Cortex of kidney (tissue), 1 donor: Measurements from ENCODE around the gene RFPL3.
"Not testable (repeated sequence)": the region's sequence is repeated elsewhere in the genome, so short reads cannot be mapped to it uniquely, and the experiment has no call there.

Experiments
- DNase-seq: peaks from one replicate; lab custom pipeline; 2025; lab: John Stamatoyannopoulos, UW

RFPL3 gene

DNA sequence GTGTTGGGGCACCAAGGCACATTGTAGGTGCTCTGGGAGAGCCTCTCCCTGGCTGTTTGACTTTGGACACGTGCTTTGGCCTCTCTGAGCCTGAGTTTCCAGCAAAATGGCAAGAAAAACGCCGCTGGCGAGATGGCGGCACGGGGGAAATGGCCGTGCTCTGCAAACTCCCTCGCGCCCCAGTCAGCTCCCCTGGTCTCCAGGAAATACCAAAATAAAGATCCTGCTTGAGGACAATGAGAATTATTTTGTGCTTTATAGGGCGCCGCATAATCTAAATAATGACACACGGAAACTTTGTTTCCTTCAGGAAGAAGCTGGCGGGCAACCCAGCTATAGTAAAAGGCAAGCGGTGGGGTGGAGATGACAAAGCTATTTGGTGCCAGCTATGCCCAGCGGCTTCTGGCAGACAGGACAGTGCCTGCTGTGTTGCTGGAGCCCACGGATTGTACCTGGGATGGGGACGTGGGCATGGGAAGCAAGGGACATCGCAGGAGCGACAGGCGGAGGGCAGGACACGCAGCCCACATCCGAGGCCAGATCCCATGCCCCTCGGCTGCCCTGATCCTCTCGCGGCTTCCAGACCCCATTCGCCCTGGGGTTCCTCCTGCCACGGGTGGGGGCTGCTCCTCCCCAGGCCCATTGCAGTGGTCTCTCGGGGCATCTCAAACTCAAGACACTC is 26.3 kb upstream of the RFPL3 start:
- DNase-seq: no peak

DNA sequence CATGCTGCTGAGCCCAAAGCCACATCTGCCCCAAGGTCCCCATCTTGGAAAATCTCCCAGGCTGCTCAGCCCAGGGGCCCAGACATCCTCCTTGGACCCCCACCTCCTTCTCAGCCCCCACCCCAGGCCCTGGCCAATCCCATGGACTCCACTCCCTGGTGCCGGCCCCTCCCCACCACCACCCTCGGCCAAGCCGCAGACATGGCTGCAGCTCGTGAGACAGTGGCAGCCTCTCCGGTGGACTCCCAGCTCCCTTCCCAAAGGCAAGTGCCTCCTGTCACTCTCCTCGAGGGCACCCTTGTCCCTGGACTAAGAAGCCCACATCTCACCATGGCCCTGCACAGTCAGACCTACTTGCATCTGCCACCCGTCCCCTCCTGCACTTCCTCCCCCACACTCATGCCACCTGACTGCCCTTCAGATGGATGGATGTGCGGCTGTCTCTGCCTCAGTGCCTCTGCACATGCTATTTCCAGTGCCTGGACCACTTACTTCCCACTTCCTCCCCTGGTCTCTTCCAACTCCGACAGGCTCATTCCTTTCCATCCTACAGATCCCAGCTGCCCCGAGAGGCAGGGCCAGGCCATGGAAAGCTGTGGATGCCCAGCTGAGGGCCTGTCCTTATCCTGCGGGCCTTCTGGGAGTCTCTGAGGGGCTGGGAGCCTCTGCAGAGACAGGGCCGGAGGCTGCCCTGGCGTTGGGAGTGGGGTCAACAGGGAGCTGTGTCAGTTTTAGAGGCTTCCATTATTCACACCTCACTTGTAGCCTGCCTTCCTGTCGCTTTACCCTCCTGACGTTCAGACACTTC is 25.5 kb upstream of the RFPL3 start:
- DNase-seq: no peak

DNA sequence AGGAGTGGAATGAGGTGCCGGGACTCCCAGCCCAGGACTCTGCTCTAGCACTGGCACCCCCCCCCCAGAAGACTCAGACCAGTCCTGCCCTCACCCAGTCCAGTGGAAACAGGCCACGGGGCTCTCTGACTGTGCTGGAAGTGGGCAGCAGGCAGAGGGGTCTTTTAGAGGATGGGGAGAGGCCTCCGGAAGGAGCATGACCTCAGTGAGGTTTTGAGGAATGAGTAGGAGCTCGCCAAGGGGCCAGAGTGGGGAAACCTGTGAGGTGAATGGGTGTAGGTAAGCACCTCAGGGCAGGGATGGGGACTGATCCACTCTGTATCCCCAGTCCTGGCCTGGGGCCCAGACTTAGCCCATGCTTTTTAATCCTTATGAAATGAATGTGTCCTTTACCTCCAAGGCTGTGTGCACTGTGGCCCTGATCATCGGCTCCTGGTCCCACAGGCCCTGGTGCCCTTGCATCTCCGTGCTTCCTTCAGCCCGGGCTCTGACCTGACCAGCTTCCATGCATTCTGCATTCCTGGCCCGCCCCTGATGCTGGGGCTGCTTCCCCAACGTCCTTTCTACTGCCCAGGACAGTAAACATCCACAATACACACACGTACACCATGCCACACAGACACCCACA is 24.4 kb upstream of the RFPL3 start:
- DNase-seq: no peak

GRCh38 chr22:32333769-32334659 is 23.7 kb upstream of the RFPL3 start:
- DNase-seq: no peak

DNA sequence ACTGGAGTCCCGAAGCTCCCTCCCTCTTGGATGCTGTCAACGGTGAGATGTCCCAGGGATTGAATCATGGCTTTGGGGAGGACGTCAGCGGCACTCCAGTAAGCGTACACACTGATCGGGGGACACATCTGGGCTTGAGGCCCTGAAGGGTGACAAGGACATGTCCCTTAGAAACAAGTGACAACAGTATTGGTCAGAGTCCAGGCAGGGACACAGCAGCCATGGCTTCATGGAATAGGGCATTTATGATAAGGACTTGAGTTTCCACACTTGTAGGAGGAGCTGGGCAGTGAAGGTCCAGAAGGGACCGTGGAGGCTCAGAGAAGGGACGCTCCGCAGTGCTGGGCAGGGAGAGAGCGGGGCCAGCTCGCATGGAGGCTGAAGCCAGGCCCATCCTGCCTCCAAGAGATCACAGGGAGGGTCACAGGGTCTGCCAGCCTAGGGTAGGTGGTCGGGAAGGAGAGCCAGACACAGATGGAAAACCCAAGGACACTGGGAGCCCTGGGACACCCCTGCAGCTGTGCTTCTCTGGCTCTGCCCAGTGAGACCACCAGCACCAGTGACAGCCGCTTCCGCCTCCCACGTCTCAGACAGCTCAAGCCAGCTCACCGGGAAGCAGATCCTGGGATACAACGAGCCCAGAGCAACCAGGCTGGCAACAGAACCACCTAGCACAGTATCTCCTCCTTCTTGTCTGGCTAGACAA is 22.9 kb upstream of the RFPL3 start:
- no peak for DNase-seq

DNA sequence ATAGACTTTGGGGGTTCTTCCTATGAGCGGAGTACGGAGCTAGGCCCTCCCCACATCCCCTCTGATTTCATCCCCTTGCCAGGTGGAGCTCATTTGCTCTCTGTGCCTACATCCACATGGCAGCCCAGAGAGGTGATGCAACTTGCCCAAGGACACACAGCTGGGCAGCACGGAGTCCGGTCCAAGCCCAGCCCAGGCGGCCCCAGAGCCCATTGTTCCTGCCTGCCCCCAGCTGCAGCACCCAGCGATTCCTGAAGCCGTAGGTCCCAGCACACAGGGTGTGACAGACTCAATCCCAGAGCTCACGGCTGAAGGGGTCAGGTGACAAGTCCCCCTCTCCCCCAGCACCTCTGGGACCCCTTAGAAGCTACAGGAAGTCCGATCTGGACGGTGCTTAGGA is 22.2 kb upstream of the RFPL3 start:
- no peak for DNase-seq

GRCh38 chr22:32336121-32336603 is 21.5 kb upstream of the RFPL3 start:
- no peak for DNase-seq

DNA sequence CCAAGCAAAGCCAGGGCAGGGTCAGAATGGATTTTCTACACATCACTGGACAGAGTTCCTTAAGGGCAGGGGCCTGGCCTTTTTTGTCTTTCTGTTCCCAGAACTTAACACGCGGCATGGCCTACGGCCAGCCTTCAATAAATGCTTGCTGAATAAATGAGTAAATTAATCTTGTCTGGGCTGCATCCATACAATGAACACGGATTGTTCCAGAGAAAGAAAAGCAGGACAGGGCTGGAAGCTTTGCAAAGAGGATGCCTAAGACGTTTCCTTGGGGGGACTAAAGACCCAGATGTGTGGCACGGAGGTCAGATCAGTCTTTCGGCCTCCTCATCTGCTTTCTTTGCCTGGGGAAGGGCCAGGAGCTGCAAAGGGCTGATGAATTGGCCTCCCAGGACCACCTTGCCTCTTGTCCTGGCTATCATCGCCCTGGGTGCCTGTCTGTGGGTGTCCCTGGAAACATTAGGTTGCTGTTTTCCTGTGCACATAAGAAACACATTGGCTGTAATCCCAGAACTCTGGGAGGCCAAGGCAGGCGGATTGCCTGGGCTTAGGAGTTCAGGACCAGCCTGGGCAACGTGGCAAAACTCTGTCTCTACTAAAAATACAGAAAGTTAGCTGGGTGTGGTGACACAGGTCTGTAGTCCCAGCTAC is 20.8 kb upstream of the RFPL3 start:
- no peak for DNase-seq

DNA sequence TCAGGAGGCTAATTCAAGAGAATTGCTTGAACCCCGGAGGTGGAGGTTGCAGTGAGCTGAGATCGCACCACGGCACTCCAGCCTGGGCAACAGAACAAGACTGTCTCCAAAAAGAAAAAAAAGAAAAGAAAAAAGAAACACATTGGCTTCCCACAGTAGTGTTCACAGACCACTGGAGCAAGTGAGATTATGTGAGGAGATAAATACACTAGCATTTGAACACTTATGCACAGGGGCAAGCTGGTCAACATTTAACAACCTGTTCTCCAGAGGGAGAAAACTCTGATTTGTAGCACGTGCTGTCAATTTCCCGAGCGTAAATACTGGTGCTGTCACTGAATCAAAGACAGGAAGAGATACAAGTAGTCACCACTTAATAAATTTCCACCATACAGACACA is 20.2 kb upstream of the RFPL3 start:
- not testable (repeated sequence) for DNase-seq

DNA sequence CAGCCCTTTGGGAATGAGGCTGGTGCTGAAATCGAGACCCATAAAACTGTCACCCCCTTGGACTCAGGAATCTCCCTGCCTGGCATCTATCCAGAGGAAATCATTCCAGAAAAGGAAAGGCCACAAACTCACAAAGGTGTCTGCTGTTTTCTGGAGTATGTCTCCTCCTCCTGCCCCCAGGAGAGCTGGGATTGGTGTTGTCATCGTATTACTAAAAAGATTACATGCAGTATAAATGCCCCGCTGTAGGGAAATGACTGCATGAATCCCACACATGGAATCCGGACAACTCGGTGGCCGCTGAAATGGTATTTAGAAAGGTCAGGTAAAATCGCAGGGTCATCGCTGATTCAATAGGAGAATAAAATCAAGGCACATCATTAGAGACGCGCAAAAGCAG is 18.9 kb upstream of the RFPL3 start:
- no peak for DNase-seq

DNA sequence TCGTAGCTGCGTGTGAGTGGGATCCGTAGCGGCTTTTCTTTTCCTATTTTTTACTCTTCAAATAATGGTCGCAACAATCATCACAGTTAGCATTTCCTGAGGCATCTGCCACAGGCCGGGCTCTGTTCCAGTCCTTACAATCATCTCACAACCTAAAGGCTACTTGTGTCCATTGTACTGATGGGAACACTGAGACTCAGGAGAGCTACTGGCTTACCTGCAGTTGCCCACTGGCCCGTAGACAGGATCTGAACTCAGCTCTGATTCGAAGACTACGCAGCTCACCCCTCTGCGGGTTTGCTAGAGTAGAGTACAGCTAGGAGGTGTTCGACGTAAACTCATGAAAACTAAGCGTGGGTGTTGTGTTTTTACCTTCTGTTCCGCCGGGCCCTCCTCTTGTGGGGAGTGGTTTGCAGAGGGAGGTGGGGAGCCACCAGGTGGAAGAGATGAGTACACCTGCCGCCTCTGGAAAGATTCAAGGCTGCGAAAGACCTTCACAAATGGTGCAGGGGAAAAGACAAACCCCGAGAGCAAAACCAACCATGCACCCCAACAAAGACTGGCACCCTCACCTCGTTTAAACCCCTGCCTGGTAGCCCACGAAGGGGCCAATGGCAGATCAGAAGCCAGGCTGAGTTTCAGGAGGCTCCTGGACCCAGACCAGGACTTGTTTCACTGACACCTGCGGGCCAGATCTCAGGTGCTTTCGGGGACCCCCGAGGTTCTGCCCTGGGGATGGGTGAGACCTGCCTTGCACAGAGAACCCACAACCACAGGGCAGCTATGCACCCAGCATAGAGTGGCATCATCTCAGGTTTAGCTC is 18.3 kb upstream of the RFPL3 start:
- DNase-seq: no peak

DNA sequence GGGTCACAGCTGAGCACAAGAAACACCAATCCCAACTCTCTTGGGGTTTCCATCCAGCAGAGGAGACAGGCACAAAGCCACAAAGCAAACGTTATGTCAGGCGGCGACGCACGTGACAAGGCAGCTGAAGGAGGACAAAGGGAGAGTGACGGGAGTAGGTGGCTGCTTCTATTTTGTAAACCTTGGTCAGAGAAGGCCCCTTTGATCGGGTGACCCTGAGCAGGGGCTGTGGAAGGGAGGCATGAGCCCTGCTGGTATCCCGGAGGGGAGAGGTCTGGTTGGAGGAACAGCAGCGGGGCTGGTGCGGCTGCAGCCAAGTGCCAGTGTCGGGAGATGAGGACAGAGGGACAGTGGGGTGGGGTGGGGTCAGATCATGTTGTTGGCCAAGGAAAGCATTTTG is 17.3 kb upstream of the RFPL3 start:
- DNase-seq: no peak

- no peak for DNase-seq
Measured at GRCh38 chr22:32341122-32341740, 16.4 kb upstream of the RFPL3 start.

DNA sequence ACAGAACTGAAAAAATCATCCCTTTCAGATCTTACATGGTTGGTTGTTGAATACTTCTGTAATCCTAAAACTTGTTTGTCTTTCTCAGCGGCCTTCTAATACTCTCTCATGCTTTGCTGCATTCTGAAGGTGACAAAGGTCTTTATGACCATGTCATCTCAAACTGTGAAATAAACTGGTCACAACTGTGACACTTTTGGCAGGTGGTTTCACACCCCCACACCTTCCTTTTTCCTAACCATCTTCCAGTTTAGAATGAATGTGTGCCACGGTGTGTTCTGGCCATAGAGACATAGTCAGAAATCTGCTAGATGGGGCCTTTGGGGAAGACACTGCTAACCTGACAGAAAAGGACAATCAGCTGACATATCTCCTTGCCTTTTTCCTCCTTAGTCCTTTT is 14.7 kb upstream of the RFPL3 start:
- no peak for DNase-seq

DNA sequence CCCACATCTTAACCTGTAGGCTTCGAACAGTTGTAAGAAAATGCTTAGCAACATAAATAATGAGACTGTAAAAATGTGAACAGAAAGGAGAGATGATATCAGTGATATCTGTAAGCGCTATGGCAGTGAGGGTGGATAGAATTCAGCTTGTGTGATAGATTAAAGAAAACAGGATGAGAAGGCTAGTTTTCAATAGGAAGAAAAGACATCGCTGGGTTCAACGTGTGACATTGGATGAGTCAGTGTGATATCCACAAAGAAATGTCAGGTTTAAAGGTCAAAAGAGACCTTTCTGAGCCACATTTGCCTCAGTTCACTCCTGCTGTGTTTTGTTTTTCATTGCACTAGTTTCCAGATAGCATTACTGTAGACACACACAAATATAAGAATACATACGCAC is 13.7 kb upstream of the RFPL3 start:
- no peak for DNase-seq

GRCh38 chr22:32348031-32348611 is 9.5 kb upstream of the RFPL3 start:
- DNase-seq: no peak

DNA sequence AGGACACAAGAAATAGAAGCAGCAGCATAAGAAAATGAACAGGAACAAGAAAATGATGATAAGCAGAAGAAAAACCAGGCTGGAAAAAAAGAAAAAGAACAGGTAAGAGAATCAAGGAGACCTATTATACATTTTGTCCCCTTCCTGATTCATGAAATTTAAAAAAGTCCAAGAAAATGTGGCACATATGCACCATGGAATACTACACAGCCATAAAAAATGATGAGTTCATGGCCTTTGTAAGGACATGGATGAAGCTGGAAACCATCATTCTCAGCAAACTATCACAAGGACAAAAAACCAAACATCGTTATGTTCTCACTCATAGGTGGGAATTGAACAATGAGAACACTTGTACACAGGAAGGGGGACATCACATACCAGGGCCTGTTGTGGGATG is 5.8 kb upstream of the RFPL3 start:
- not testable (repeated sequence) for DNase-seq

DNA sequence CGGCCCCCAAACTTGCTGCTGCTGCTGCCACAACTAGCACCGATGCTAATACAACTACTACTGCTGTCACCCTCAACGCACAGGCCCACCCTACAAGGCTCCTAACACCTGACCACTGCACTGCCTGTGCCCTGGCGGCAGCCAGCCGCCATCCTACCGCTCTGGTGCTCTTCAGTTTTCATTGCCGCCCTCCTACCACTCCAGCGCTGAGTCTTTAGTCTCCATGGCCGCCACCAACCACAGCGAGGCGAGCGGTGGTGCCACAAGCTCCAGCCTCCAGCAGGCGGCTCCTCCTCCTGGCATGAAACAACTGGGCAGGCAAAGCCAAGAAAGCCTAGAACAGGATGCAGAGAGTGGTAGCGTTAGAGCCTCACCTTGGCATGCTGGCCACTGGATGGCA is 5.0 kb upstream of the RFPL3 start:
- no peak for DNase-seq

DNA sequence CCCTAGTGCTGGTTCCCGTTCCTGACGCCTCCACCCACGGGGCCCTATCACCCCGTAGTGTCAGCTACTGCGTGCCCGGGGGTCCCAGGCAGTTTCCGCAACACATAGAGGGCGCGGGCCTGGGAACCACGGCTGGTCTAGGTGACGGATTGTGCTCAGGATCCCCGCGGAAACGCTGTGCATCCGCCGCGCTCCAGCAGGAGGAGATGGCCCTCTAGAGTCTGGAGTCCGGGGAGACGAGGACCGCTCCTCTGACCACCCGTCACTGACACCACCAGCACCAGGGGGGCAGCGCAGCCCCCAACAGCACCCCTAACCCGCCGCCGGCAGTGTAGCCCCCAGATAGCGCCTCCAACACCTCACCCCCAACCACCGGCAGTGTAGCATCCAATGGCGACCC is 4.4 kb upstream of the RFPL3 start:
- DNase-seq: no peak
